HCT116 (cell line): ENCODE results near the gene RANBP3L. TPM values are rescaled to one million over a fixed set of nuclear protein-coding genes. Genes with fewer than 3 reads are reported as not detected.

Experiments used
- ATAC-seq: fragments of 200-7000 bp; cut with Tn5 transposase; 2 replicates; pipeline ENCODE4 v1.9.1; 2020; ENCODE audit warnings: mild to moderate bottlenecking, moderate library complexity
- BruUV-seq: library from RNA; stranded (reverse); fragments of 400-500 nt; replicated peaks from 2 replicates; lab custom pipeline; 2021; lab: Mats Ljungman, UMichigan
- CTCF ChIA-PET: fragments of 300-600 bp; sonication (Branson Sonifier 250); formaldehyde crosslinking; loops from one replicate; lab custom pipeline; 2021; ENCODE audit warnings: antibody characterized with exemption; lab: Charles Lee
- POLR2A ChIA-PET: fragments of 300-600, 350-600 bp; sonication (Branson Sonifier 250); formaldehyde crosslinking; loops from one replicate; lab custom pipeline; 2021; ENCODE audit warnings: antibody characterized with exemption; lab: Charles Lee
- RAD21 ChIA-PET, 2 experiments: fragments of 300-600 bp; sonication (Branson Sonifier 250); formaldehyde crosslinking; loops; one replicate each; lab custom pipeline; 2023; ENCODE audit warnings: low total read pairs in 2 of 2; ENCODE audit not compliant: uncharacterized antibody in 2 of 2, unreplicated experiment in 2 of 2, low non-redundant PET in 1 of 2; lab: Charles Lee
- DNase-seq: peaks from one replicate; pipeline ENCODE4 v3.0.0-alpha.2; 2010; ENCODE audit warnings: low read depth, low spot score
- H2AFZ ChIP-seq: fragments of 200-600 bp; shearing (Covaris generic), sonication (generic); 2 replicates; pipeline ENCODE4 v1.6.1; 2017; ENCODE audit warnings: low read depth, mixed run types, mixed read lengths, antibody characterized with exemption, low read length; ENCODE audit not compliant: poor library complexity, severe bottlenecking
- H3K27ac ChIP-seq: 2 replicates; pipeline ENCODE4 v1.5.1; 2012; ENCODE audit warnings: low read depth, low read length
- H3K27me3 ChIP-seq: fragments of 200-600 bp; sonication (generic); 2 replicates; pipeline ENCODE4 v1.6.1; 2016; ENCODE audit warnings: mixed run types, low read length, mixed read lengths; ENCODE audit not compliant: insufficient read depth
- H3K36me3 ChIP-seq, 2 experiments: fragments of 200-500 bp in 1 of 2; fragments of 200-600 bp in 1 of 2; sonication (Bioruptor generic) in 1 of 2; sonication (generic) in 1 of 2; 2 replicates each; pipeline versions ENCODE4 v1.5.1 to v1.6.1; 2014 to 2016; ENCODE audit warnings: low read length in 2 of 2, inconsistent platforms in 1 of 2, mixed read lengths in 1 of 2, mixed run types in 1 of 2; ENCODE audit not compliant: insufficient read depth in 2 of 2, control insufficient read depth in 1 of 2
- H3K4me1 ChIP-seq, 2 experiments: fragments of 200-600 bp in 1 of 2; sonication (generic) in 1 of 2; 2 replicates each; pipeline versions ENCODE4 v1.5.1 to v1.6.1; 2012 to 2017; ENCODE audit warnings: low read length in 2 of 2, inconsistent platforms in 1 of 2, mild to moderate bottlenecking in 1 of 2, mixed read lengths in 1 of 2, mixed run types in 1 of 2, moderate library complexity in 1 of 2; ENCODE audit not compliant: insufficient read depth in 2 of 2, control insufficient read depth in 1 of 2
- H3K4me2 ChIP-seq: fragments of 200-600 bp; sonication (generic); 2 replicates; pipeline ENCODE4 v1.6.1; 2017; ENCODE audit warnings: mixed run types, low read length, mixed read lengths
- H3K4me3 ChIP-seq, 2 experiments: fragments of 200-600 bp in 1 of 2; sonication (generic) in 1 of 2; replicated peaks in 1 of 2; 2 replicates each; pipeline ENCODE4 v1.5.1; 2011 to 2016; ENCODE audit warnings: low read length in 2 of 2, control low read depth in 1 of 2, low read depth in 1 of 2, mild to moderate bottlenecking in 1 of 2, mixed read lengths in 1 of 2, mixed run types in 1 of 2
- H3K79me2 ChIP-seq: fragments of 200-600 bp; sonication (generic); 2 replicates; pipeline ENCODE4 v1.6.1; 2017; ENCODE audit warnings: mild to moderate bottlenecking, mixed run types, low read length, moderate library complexity, mixed read lengths; ENCODE audit not compliant: insufficient read depth
- H3K9ac ChIP-seq: fragments of 200-600 bp; sonication (generic); 2 replicates; pipeline ENCODE4 v1.6.1; 2016; ENCODE audit warnings: low read length, mixed read lengths
- H3K9me2 ChIP-seq: fragments of 200-600 bp; sonication (generic), shearing (Covaris generic); 2 replicates; pipeline ENCODE4 v1.6.1; 2017; ENCODE audit warnings: mixed run types, mild to moderate bottlenecking, moderate library complexity; ENCODE audit not compliant: insufficient read depth
- H3K9me3 ChIP-seq, 2 experiments: fragments of 200-500 bp in 1 of 2; fragments of 200-600 bp in 1 of 2; sonication (Bioruptor generic) in 1 of 2; sonication (generic) in 1 of 2; 2 replicates each; pipeline ENCODE4 v1.6.1; 2014 to 2017; ENCODE audit warnings: low read length in 2 of 2, mixed read lengths in 2 of 2, inconsistent platforms in 1 of 2, low read depth in 1 of 2, mild to moderate bottlenecking in 1 of 2, mixed run types in 1 of 2, moderate library complexity in 1 of 2; ENCODE audit not compliant: control insufficient read depth in 1 of 2, insufficient read depth in 1 of 2
- H4K20me1 ChIP-seq: fragments of 200-600 bp; sonication (generic), shearing (Covaris generic); 2 replicates; pipeline ENCODE4 v1.6.1; 2017; ENCODE audit warnings: mixed run types, mild to moderate bottlenecking, moderate library complexity; ENCODE audit not compliant: insufficient read depth
- CBX3 ChIP-seq: IDR thresholded peaks from 2 replicates; pipeline ENCODE4 v1.6.1; 2012; ENCODE audit warnings: low read depth
- EGR1 ChIP-seq: IDR thresholded peaks from 2 replicates; pipeline ENCODE4 v1.6.1; 2012; ENCODE audit warnings: low read depth
- ELF1 ChIP-seq: IDR thresholded peaks from 2 replicates; pipeline ENCODE4 v1.6.1; 2012; ENCODE audit warnings: low read depth, borderline replicate concordance
- EZH2phosphoT487 ChIP-seq: fragments of 200-600 bp; IDR thresholded peaks from 2 replicates; pipeline ENCODE4 v1.6.1; 2018; ENCODE audit warnings: antibody characterized with exemption, borderline replicate concordance
- FOSL1 ChIP-seq: IDR thresholded peaks from 2 replicates; pipeline ENCODE4 v1.6.1; 2012; ENCODE audit warnings: low read depth
- JUND ChIP-seq: IDR thresholded peaks from 2 replicates; pipeline ENCODE4 v1.6.1; 2012
- POLR2A ChIP-seq: IDR thresholded peaks from 2 replicates; pipeline ENCODE4 v1.7.0; 2011; ENCODE audit warnings: borderline replicate concordance; ENCODE audit not compliant: insufficient read depth, insufficient read length; ENCODE audit errors: extremely low read depth
- SIN3A ChIP-seq: IDR thresholded peaks from 2 replicates; pipeline ENCODE4 v1.6.1; 2012; ENCODE audit warnings: low read depth
- SP1 ChIP-seq: IDR thresholded peaks from 2 replicates; pipeline ENCODE4 v1.6.1; 2012; ENCODE audit warnings: low read depth
- SRF ChIP-seq: IDR thresholded peaks from 2 replicates; pipeline ENCODE4 v1.6.1; 2012; ENCODE audit warnings: low read depth
- YY1 ChIP-seq: IDR thresholded peaks from 2 replicates; pipeline ENCODE4 v1.6.1; 2011; ENCODE audit warnings: low read length, low read depth, moderate library complexity, mild to moderate bottlenecking; ENCODE audit not compliant: insufficient replicate concordance; ENCODE audit errors: extremely low read depth
- ZFX ChIP-seq: fragments of 450-650 bp; IDR thresholded peaks from 2 replicates; pipeline ENCODE4 v1.6.1; 2017
- ZNF274 ChIP-seq: fragments of 200-500 bp; sonication (Bioruptor generic); IDR thresholded peaks from 2 replicates; pipeline ENCODE4 v1.6.1; 2014; ENCODE audit warnings: mild to moderate bottlenecking, low read depth, low read length, inconsistent platforms
- intact Hi-C: fragments of 100-400 bp; cut with micrococcal nuclease; formaldehyde crosslinking; loops from 2 replicates; pipeline ENCODE4 v1.10.0; 2022
- total RNA-seq: library from RNA; stranded (reverse); gene quantifications from one replicate; pipeline ENCODE4 v1.2.1, GENCODE V29; 2021; ENCODE audit not compliant: unreplicated experiment
- TF ChIP-seq, protein P1 (sequence below), 3 experiments: fragments of 200-600 bp in 1 of 3; sonication (generic) in 1 of 3; IDR thresholded peaks in 2 of 3; conservative IDR thresholded peaks in 1 of 3; 2 replicates each; pipeline ENCODE4 v1.5.1; 2012 to 2017; ENCODE audit warnings: low read depth in 2 of 3, low read length in 2 of 3, antibody characterized with exemption in 1 of 3, borderline replicate concordance in 1 of 3, control low read depth in 1 of 3, mild to moderate bottlenecking in 1 of 3, mixed read lengths in 1 of 3, mixed run types in 1 of 3, moderate library complexity in 1 of 3; ENCODE audit not compliant: insufficient read depth in 1 of 3

The RANBP3L gene
- total RNA-seq, 1 experiment from 2014 or later = not detected

DNA sequence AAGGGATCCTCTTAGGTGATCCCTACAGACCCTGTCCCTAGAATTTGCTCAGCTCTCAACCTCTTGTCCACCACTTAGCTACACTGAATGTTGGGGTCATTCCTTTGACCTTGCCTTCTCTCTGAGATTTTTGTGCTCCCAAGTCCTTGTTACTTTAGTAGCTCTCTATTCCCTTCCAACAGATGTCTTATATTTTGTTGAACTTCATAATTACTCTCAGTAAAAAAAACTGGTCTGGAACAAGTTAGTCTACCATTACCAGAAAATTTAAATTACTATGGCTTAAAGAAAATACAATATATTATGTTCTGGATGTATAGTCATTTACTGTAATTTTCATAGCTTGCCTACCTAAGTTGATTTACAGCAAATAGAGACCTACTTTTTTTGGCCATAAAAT lies 23.5 kb upstream of the RANBP3L start:
- H3K4me1 ChIP-seq = no peaks in the 10 kb centered on the region
- no peak for ATAC-seq
- no peaks in the 10 kb centered on the region for H3K36me3 ChIP-seq
- intact Hi-C loops = no loop called here
- H4K20me1 ChIP-seq = no peaks in the 10 kb centered on the region
- POLR2A ChIA-PET = no interaction called here
- no peaks in the 10 kb centered on the region for H3K79me2 ChIP-seq
- CTCF ChIA-PET = no interaction called here
- H3K4me3 ChIP-seq = no peak overlapping the region
- no TSS peak for BruUV-seq
- no peaks in the 10 kb centered on the region for H3K9me3 ChIP-seq
- no peaks in the 10 kb centered on the region for H3K27me3 ChIP-seq
- TF ChIP-seq SP1 = no peak
- TF ChIP-seq FOSL1 = no peak
- TF ChIP-seq JUND = no peak
- TF ChIP-seq EZH2phosphoT487 = no peak
- no peak for TF ChIP-seq POLR2A
- no peak for TF ChIP-seq ELF1
- DNase-seq = no peak
- H2AFZ ChIP-seq = no peak overlapping the region
- H3K9ac ChIP-seq = no peak overlapping the region
- no peaks in the 10 kb centered on the region for H3K9me2 ChIP-seq
- no peak overlapping the region for H3K4me2 ChIP-seq
- H3K27ac ChIP-seq = no peak overlapping the region
- RAD21 ChIA-PET = no interaction called here

GRCh38 chr5:36323926-36324781 lies 22.5 kb upstream of the RANBP3L start:
- no peak for TF ChIP-seq SP1
- no peak for TF ChIP-seq CBX3
- TF ChIP-seq POLR2A = no peak
- TF ChIP-seq ELF1 = no peak
- no peak for TF ChIP-seq YY1
- TF ChIP-seq JUND = no peak
- TF ChIP-seq SIN3A = no peak
- TF ChIP-seq, protein P1, sequence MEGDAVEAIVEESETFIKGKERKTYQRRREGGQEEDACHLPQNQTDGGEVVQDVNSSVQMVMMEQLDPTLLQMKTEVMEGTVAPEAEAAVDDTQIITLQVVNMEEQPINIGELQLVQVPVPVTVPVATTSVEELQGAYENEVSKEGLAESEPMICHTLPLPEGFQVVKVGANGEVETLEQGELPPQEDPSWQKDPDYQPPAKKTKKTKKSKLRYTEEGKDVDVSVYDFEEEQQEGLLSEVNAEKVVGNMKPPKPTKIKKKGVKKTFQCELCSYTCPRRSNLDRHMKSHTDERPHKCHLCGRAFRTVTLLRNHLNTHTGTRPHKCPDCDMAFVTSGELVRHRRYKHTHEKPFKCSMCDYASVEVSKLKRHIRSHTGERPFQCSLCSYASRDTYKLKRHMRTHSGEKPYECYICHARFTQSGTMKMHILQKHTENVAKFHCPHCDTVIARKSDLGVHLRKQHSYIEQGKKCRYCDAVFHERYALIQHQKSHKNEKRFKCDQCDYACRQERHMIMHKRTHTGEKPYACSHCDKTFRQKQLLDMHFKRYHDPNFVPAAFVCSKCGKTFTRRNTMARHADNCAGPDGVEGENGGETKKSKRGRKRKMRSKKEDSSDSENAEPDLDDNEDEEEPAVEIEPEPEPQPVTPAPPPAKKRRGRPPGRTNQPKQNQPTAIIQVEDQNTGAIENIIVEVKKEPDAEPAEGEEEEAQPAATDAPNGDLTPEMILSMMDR (IDR thresholded peaks at IDR 0.05 in 2 of 3, conservative IDR thresholded peaks at IDR 0.05 in 1 of 3; ENCODE audit: borderline replicate concordance in 1 of 3, insufficient read depth in 1 of 3, low read depth in 2 of 3, low read length in 2 of 3) = no peak
- no peak for TF ChIP-seq ZFX
- TF ChIP-seq SRF = no peak
- TF ChIP-seq EGR1 = no peak
- TF ChIP-seq FOSL1 = no peak
- TF ChIP-seq ZNF274 = no peak

More at GRCh38 chr5:36323926-36324781, 22.5 kb upstream of the RANBP3L start:
- no peaks in the 10 kb centered on the region for H3K79me2 ChIP-seq
- no peak overlapping the region for H3K9ac ChIP-seq
- RAD21 ChIA-PET = no interaction called here
- no peaks in the 10 kb centered on the region for H3K36me3 ChIP-seq
- CTCF ChIA-PET = no interaction called here
- no peaks in the 10 kb centered on the region for H3K9me2 ChIP-seq
- H3K9me3 ChIP-seq = no peaks in the 10 kb centered on the region
- DNase-seq = no peak
- H2AFZ ChIP-seq = no peak overlapping the region
- intact Hi-C loops = no loop called here
- H4K20me1 ChIP-seq = no peaks in the 10 kb centered on the region
- BruUV-seq = no TSS peak
- H3K27me3 ChIP-seq = no peaks in the 10 kb centered on the region
- POLR2A ChIA-PET = no interaction called here
- H3K4me2 ChIP-seq = no peak overlapping the region
- H3K4me1 ChIP-seq = no peaks in the 10 kb centered on the region
- H3K4me3 ChIP-seq = no peak overlapping the region
- H3K27ac ChIP-seq = no peak overlapping the region
- ATAC-seq = no peak
